ENCODE data around the gene HPCA.

The HPCA gene

DNA sequence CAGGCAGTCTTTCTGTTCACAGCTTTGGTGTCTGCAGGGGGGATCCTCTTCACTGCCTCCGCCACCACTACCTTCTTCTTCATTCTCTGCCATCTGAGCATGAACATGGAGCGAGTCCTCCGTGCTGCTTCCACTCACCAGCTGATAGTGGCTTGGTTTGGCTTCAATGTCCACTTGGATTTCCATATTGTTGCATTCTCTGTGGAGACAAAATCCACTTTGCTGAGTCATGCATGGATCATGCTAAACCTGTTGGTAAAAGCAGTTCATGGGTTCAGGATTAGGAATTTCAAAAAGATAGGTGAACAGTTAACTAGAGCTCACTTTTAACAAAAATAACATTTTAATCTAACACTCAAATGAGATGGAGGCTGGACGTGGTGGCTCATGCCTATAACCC, 50.8 kb downstream of the HPCA start:
- no peak for DNase-seq

DNA sequence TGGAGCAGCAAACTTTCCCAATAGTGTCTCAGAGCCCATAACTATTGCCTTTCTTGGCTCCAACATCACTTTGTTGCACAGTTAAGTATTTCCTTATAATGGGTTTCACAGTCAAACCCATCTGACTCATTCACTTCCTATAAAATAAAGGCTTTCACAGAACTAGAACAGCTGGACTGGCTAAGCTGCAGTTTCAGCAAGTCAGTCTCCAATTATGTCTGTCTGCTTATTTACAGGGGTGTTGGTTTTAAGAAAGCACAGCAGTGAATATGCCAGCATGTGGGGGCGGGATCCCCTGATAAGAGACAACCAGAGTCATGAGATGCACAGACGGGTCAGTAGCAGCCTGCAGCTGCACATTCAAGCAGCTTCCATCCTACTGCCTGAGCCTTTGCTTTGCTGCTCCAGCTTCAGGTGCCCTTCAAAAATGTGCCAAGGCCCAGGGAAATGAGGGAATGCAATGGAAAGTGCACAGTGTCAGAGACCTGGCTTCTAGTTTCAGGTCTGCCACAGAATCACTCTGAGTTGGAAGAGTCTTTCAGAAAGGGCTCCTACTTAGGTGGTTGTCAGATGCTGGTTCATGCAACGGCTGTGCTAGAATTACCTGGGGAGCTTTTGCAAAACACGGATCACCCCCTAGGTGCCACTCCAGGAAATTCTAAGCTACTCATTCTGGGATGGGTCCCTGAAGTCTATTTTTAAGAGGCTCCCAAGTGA, 53.5 kb downstream of the HPCA start:
- peak; percentile 44 for DNase-seq

DNA sequence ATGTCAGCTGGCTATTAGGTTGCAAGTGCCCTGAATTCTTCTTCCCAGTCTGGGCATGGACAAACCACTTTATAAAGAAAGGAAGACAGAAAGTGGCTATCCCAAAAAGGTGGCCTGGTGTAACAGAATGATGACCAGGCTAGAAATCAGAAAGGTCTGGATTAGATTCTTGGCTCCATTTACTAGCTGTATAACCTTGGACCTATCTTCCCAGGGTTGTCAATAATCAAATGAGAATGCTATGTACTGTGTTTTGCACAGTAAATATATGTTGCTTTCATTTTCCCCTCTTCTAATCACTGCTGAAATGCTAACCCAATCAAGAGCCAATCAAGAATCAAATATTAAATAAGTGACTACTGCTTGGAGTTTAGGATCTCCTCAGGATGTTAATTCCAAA, 57.9 kb downstream of the HPCA start:
- DNase-seq: no peak
